Brain microvascular endothelial cell (primary cell): Measurements from ENCODE around the gene HYLS1.

Source experiments
- DNase-seq: peaks from one replicate; pipeline ENCODE4 v3.0.0-alpha.2; 2020
- H3K27ac ChIP-seq: fragments of 250-450 bp; sonication (Bioruptor Pico); 2 replicates; pipeline ENCODE4 v1.5.1; 2020; ENCODE audit warnings: mild to moderate bottlenecking, moderate library complexity
- H3K27me3 ChIP-seq: fragments of 250-450 bp; sonication (Bioruptor Pico); replicated peaks from 2 replicates; pipeline ENCODE4 v1.5.1; 2020; ENCODE audit warnings: mild to moderate bottlenecking
- H3K36me3 ChIP-seq: fragments of 250-450 bp; sonication (Bioruptor Pico); replicated peaks from 2 replicates; pipeline ENCODE4 v1.5.1; 2020; ENCODE audit warnings: mild to moderate bottlenecking
- H3K4me3 ChIP-seq: 2 replicates; pipeline ENCODE4 v1.5.1; 2011; ENCODE audit warnings: low read depth, mild to moderate bottlenecking, control low read depth, low read length, moderate library complexity
- CTCF ChIP-seq: IDR thresholded peaks from 2 replicates; pipeline ENCODE4 v1.5.1; 2011; ENCODE audit warnings: low read depth, mild to moderate bottlenecking, moderate library complexity, low read length, control low read depth, inconsistent platforms; ENCODE audit errors: missing control alignments
- in situ Hi-C: cut with HindIII; loops from 2 replicates; pipeline ENCODE4 v1.10.0; 2017; ENCODE audit warnings: low sequenced_read_pairs, low pct_ligation_motif_present

Gene HYLS1

GRCh38 chr11:125943661-125944349, 56.3 kb downstream of the HYLS1 start:
- H3K27me3 ChIP-seq, result no peaks in the 10 kb centered on the region
- no peak for TF ChIP-seq CTCF
- DNase-seq, result no peak
- H3K4me3 ChIP-seq, result no peak overlapping the region
- no peak overlapping the region for H3K27ac ChIP-seq
- in situ Hi-C loops, result loop anchor here (25.0 kb wide), 1 partner anchor 243 kb away; no protein-coding TSS in a partner anchor
- no peaks in the 10 kb centered on the region for H3K36me3 ChIP-seq

- DNase-seq, result no peak
- no peak overlapping the region for H3K4me3 ChIP-seq
- TF ChIP-seq CTCF, result no peak
- in situ Hi-C loops, result loop anchor here (25.0 kb wide), 1 partner anchor 243 kb away; no protein-coding TSS in a partner anchor
- H3K27me3 ChIP-seq, result no peaks in the 10 kb centered on the region
- H3K27ac ChIP-seq, result no peak overlapping the region
- no peaks in the 10 kb centered on the region for H3K36me3 ChIP-seq
Measured at GRCh38 chr11:125944350-125945010, 57.0 kb downstream of the HYLS1 start.

- DNase-seq, result no peak
- Histone ChIP-seq H3K27ac (no peak overlapping the region), H3K4me3 (no peak overlapping the region), H3K36me3 (no peaks in the 10 kb centered on the region), H3K27me3 (no peaks in the 10 kb centered on the region)
- no peak for TF ChIP-seq CTCF
- in situ Hi-C loops, result loop anchor here (25.0 kb wide), 1 partner anchor 242 kb away; no protein-coding TSS in a partner anchor
Measured at GRCh38 chr11:125945011-125945796, 57.7 kb downstream of the HYLS1 start.

GRCh38 chr11:125945797-125946520, 58.5 kb downstream of the HYLS1 start, which contains the start of gene VSIG10L2:
Gene VSIG10L2, plus strand, starts transcription at chr11:125946044. Its CDS starts 12 bp downstream, at chr11:125946056.
- no peak for DNase-seq
- no peak within 1 kb of the TSS for H3K4me3 ChIP-seq
- H3K27ac ChIP-seq, result no peak within 1 kb of the TSS
- in situ Hi-C loops, result loop anchor here (25.0 kb wide), 1 partner anchor 241 kb away; no protein-coding TSS in a partner anchor
- H3K27me3 ChIP-seq, result no peaks in the 10 kb centered on the region
- no peaks in the 10 kb centered on the region for H3K36me3 ChIP-seq
- no peak for TF ChIP-seq CTCF

- no peak for DNase-seq
Measured at GRCh38 chr11:125946712-125947418, 59.4 kb downstream of the HYLS1 start.

More at GRCh38 chr11:125946712-125947418, 59.4 kb downstream of the HYLS1 start:
- Histone ChIP-seq H3K27me3 (no peaks in the 10 kb centered on the region), H3K27ac (no peak overlapping the region), H3K4me3 (no peak overlapping the region), H3K36me3 (no peaks in the 10 kb centered on the region)
- no peak for TF ChIP-seq CTCF
- in situ Hi-C loops, result loop anchor here (25.0 kb wide), 1 partner anchor 240 kb away; no protein-coding TSS in a partner anchor
